Adipose tissue (tissue), 3 donors: ENCODE results near the gene SLC15A1. TPM values are rescaled to one million over a fixed set of nuclear protein-coding genes. Genes with fewer than 3 reads are reported as not detected.

Source experiments
- H3K27ac ChIP-seq: one replicate; pipeline ENCODE4 v1.5.1; 2013; ENCODE audit warnings: low read depth, low read length
- WGBS, 3 donors: extraction: QIAGEN DNeasy Blood & Tissue Kit; methylation state at CpG; one replicate each; pipeline ENCODE4 v1.1.7; 2013; 5-methylcytosine and 5-hydroxymethylcytosine counted together
- polyA plus RNA-seq, 3 donors: library from polyadenylated mRNA; stranded (reverse); fragments of 200-250 nt; gene quantifications; one replicate each; pipeline ENCODE4 v1.2.3, GENCODE V29; 2013
- donor health status: healthy with polysubstance abuse.
- donor health status: Bipolar disorder and iron deficiency.
- donor health status: healthy.

Gene SLC15A1
- polyA plus RNA-seq, 3 donors, result 0.09 to 1.8 TPM; not detected in 1

- 90 to 95% (median 94%) methylated on average over 8 of the region's 8 CpGs for WGBS, 3 donors
- H3K27ac ChIP-seq, result no peak overlapping the region
These were observed 73.7 kb downstream of the SLC15A1 start for GRCh38 chr13:98678741-98679140.

GRCh38 chr13:98677398-98677797, 75.1 kb downstream of the SLC15A1 start:
- 88 to 94% (median 92%) methylated on average over 13 of the region's 13 CpGs for WGBS, 3 donors
- no peak overlapping the region for H3K27ac ChIP-seq

GRCh38 chr13:98676239-98676638, 76.2 kb downstream of the SLC15A1 start:
- H3K27ac ChIP-seq, result no peak overlapping the region
- WGBS, 3 donors, result 93 to 96% (median 94%) methylated on average over 13 of the region's 13 CpGs

- no peak overlapping the region for H3K27ac ChIP-seq
- WGBS, 3 donors, result 88 to 90% (median 89%) methylated on average over 16 of the region's 16 CpGs
These were observed 76.6 kb downstream of the SLC15A1 start for GRCh38 chr13:98675837-98676236.

GRCh38 chr13:98675066-98675465, 77.4 kb downstream of the SLC15A1 start:
- no peak overlapping the region for H3K27ac ChIP-seq
- WGBS, 3 donors, result 79 to 89% (median 85%) methylated on average over 11 of the region's 11 CpGs

- no peak overlapping the region for H3K27ac ChIP-seq
- 16 to 22% (median 17%) methylated on average over 11 of the region's 11 CpGs for WGBS, 3 donors
These were observed 79.4 kb downstream of the SLC15A1 start for GRCh38 chr13:98672947-98673613.

GRCh38 chr13:98668155-98668554, 84.3 kb downstream of the SLC15A1 start:
- no peak overlapping the region for H3K27ac ChIP-seq
- 75 to 96% (median 92%) methylated on average over 4 of the region's 4 CpGs for WGBS, 3 donors

- no peak overlapping the region for H3K27ac ChIP-seq
These were observed 86.9 kb downstream of the SLC15A1 start for GRCh38 chr13:98665638-98665995.

- WGBS, 3 donors, result 37 to 72% (median 71%) methylated on average over 3 of the region's 3 CpGs
- H3K27ac ChIP-seq, result no peak overlapping the region
These were observed 87.4 kb downstream of the SLC15A1 start for GRCh38 chr13:98664924-98665637.

- WGBS, 3 donors, result 81 to 95% (median 94%) methylated on average over 1 of the region's 1 CpG
- H3K27ac ChIP-seq, result no peak overlapping the region
These were observed 88.0 kb downstream of the SLC15A1 start for GRCh38 chr13:98664510-98664909.

- 74 to 85% (median 75%) methylated on average over 11 of the region's 11 CpGs for WGBS, 3 donors
- H3K27ac ChIP-seq, result no peak overlapping the region
These were observed 88.4 kb downstream of the SLC15A1 start for GRCh38 chr13:98664047-98664446.

GRCh38 chr13:98658131-98658530, 94.3 kb downstream of the SLC15A1 start:
- H3K27ac ChIP-seq, result no peak overlapping the region
- 46 to 74% (median 49%) methylated on average over 5 of the region's 5 CpGs for WGBS, 3 donors

GRCh38 chr13:98657506-98658085, 94.9 kb downstream of the SLC15A1 start:
- H3K27ac ChIP-seq, result no peak overlapping the region
- WGBS, 3 donors, result 63 to 90% (median 70%) methylated on average over 8 of the region's 8 CpGs

- no peak overlapping the region for H3K27ac ChIP-seq
- 94 to 99% (median 99%) methylated on average over 3 of the region's 3 CpGs for WGBS, 3 donors
These were observed 96.2 kb downstream of the SLC15A1 start for GRCh38 chr13:98656223-98656622.

- 30 to 38% (median 36%) methylated on average over 9 of the region's 9 CpGs for WGBS, 3 donors
- no peak overlapping the region for H3K27ac ChIP-seq
These were observed 98.9 kb downstream of the SLC15A1 start for GRCh38 chr13:98653463-98653985.

- no peak overlapping the region for H3K27ac ChIP-seq
- 42 to 45% (median 44%) methylated on average over 4 of the region's 4 CpGs for WGBS, 3 donors
These were observed 99.6 kb downstream of the SLC15A1 start for GRCh38 chr13:98652721-98653462.

- 63 to 94% (median 72%) methylated on average over 2 of the region's 2 CpGs for WGBS, 3 donors
- H3K27ac ChIP-seq, result no peak overlapping the region
These were observed 100.2 kb downstream of the SLC15A1 start for GRCh38 chr13:98652276-98652675.

GRCh38 chr13:98651744-98652143, 100.7 kb downstream of the SLC15A1 start:
- WGBS, 3 donors, result 77 to 92% (median 88%) methylated on average over 6 of the region's 6 CpGs
- H3K27ac ChIP-seq, result no peak overlapping the region
